DOHH2 (cell line): ENCODE results near the gene PPP1R18.
"Not testable (repeated sequence)": the region's sequence is repeated elsewhere in the genome, so short reads cannot be mapped to it uniquely, and the experiment has no call there.

Experiments used
- EZH2phosphoT487 ChIP-seq: fragments of 200-600 bp; sonication (generic); IDR thresholded peaks from 2 replicates; pipeline ENCODE4 v1.6.1; 2017; ENCODE audit warnings: borderline replicate concordance, mild to moderate bottlenecking, antibody characterized with exemption, low read length, moderate library complexity, mixed read lengths
- TF ChIP-seq, protein P1 (sequence below): fragments of 200-600 bp; sonication (generic); IDR thresholded peaks from one replicate; pipeline ENCODE4 v1.5.1; 2014; ENCODE audit warnings: antibody characterized with exemption, mild to moderate bottlenecking, low read depth, low read length; ENCODE audit not compliant: poor library complexity, severe bottlenecking

GRCh38 chr6:30723159-30723842 is 36.9 kb upstream of the PPP1R18 start:
- TF ChIP-seq, protein P1, sequence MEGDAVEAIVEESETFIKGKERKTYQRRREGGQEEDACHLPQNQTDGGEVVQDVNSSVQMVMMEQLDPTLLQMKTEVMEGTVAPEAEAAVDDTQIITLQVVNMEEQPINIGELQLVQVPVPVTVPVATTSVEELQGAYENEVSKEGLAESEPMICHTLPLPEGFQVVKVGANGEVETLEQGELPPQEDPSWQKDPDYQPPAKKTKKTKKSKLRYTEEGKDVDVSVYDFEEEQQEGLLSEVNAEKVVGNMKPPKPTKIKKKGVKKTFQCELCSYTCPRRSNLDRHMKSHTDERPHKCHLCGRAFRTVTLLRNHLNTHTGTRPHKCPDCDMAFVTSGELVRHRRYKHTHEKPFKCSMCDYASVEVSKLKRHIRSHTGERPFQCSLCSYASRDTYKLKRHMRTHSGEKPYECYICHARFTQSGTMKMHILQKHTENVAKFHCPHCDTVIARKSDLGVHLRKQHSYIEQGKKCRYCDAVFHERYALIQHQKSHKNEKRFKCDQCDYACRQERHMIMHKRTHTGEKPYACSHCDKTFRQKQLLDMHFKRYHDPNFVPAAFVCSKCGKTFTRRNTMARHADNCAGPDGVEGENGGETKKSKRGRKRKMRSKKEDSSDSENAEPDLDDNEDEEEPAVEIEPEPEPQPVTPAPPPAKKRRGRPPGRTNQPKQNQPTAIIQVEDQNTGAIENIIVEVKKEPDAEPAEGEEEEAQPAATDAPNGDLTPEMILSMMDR = not testable (repeated sequence)
- TF ChIP-seq EZH2phosphoT487 = not testable (repeated sequence)
